HG03045 (cell line): ENCODE results near the gene TMEM92.

Experiments used
- ATAC-seq: cut with Tn5 transposase; IDR thresholded peaks from one replicate; pipeline ENCODE4 v1.9.1; 2021; ENCODE audit warnings: mild to moderate bottlenecking, moderate library complexity; ENCODE audit not compliant: unreplicated experiment

TMEM92 gene

DNA sequence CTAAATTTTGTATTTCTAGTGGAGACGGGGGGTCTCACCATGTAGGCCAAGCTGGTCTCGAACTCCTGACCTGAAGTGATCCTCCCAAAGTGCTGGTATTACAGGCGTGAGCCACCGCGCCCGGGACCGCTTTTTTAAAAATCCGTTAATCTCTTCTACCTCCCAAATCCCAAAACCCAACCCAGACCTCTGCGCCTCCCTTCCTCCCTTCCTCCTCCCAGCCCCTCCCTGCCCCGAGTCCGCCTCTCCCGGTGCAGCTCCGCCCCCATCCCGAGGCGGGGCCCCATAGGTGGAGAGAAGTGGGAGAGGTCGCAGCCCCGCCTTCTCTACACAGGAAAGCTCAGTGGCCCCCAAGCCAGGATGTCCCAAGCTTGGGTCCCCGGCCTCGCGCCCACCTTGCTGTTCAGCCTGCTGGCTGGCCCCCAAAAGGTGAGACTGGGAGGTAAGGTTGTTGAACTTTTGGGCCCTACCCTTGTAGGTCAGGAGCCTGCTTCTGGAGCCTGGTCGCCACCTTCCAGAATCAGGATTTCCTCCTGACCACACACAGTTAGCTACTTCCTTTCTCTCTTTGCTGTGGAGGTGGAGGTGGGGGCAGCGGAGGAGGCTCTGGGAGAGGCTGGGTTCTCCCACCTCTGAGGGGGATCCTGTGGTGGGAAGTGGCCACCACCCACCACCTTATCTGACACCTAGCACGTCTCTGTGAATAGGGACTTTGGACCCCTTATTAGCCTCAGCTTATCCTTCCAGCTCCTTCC lies at the start of gene TMEM92:
TMEM92 (plus strand) TSS at position 325 of the 755 bp plus-strand sequence; CDS start at position 361, 36 bp downstream.
- no peak for ATAC-seq

DNA sequence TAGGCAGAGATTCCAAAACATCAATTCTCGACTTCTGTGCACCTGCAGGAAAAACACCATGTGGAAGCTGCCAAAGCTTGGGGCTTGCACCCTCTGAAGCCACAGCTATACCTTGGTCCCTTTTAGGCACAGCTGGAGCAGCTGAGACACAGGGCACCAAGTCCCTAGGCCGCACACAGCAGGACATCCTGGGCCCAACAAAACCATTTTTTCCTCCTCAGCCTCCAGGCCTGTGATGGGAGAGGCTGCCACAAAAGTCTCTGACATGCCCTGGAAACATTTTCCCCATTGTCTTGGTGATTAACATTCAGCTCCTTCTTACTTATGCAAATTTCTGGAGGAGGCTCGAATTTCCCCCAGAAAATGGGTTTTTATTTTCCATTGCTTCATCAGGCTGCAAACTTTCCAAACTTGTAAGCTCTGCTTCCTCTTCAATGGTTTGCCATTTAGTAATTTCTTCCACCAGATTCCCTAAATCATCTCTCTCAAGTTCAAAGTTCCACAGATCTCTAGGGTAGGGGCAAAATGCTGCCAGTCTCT lies 48.5 kb upstream of the TMEM92 start:
- no peak for ATAC-seq

DNA sequence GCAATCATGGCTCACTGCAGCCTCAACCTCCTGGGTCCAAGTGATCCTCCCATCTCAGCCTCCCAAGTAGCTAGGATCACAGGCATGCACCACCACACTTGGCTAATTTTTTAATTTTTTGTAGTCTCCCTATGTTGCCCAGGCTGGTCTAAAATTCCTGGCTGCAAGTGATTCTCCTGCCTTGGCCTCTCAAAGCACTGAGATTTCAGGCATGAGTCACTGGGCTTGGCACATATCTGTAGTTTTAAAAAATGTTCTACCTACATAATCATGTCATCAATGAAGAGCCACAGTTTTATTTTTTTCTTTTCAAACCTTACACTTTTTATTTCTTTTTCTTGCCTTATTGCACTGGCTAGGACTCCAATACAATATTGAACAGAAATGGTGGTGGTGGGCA lies 39.7 kb upstream of the TMEM92 start:
- no peak for ATAC-seq

DNA sequence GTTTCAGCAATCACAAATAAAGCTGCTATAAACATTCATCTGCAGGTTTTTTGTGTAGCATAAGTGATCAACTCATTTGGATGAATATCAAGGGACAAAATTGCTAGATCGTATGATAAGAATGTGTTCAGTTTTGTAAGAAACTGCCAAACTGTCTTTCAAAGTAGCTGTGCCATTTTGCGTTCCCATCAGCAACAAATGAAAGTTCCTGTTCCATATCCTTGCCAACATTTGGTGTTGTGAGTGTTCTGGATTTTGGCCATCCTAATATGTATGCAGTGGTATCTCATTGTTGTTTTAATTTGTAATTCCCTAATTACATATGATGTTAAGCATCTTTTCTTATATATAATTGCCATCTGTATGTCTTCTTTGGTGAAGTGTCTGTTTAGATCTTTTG lies 36.4 kb upstream of the TMEM92 start:
- ATAC-seq: no peak

DNA sequence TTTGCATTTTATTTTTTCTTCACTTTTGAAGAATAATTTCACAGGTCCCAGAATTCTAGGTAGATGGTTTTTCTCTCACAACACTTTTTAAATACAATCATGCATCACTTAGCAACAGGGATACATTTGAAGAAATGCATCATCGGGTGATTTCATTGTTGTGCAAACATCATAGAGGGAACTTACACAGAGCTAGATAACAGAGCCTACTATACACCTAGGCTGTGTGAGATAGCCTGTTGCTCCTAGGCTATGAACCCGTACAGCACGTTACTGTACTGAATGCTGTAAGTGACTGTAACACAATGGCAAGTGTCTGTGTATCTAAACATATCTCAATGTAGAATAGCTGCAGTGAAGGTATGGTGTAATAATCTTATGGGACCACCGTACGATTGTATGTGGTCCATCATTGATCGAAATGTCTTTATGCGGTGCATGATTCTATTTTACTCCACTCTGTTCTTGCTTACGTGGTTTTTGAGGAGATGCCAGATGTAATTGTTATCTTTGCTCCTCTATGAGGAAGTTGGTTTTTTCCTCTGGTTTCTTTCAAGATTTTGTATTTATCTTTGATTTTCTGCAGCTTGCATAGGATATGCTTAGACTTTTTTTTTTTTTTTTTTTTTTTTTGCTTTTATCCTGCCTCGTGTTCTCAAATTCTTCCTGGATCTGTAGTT lies 35.5 kb upstream of the TMEM92 start:
- ATAC-seq: no peak

DNA sequence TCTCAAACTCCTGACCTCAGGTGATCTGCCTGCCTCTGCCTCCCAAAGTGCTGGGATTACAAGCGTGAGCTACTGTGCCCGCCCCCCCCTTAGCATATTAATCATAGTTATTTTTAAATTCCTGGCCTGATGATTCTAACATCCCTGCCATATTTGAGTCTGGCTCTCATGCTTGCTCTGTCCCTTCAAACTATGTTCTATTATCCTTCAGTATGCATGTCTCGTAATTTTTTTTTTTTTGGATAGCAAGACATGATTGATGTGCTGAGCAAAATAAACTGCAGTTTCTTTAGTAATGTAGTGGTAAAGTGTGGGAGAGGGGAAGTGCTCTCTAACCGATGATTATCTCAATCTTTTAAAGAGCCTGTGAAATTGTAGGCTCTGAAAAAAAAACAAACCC lies 34.3 kb upstream of the TMEM92 start:
- ATAC-seq: no peak

DNA sequence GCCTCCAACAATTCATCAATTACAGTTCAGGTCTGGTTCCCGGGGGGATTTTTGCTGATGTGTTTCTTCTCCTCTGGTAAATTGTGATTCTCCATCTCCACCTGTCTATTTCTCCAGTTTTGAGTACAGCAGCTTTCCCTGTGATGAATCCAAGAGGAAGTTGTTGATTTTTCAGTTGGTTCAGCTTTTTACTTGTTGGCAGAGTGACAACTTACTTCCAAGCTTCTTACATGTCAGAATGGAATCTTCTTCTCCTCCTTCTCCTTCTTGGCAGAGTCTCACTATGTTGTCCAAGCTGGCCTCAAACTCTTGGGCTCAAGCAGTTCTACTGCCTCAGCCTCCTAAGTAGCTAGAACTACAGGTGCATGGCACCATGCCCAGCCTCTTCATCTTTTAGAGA lies 33.4 kb upstream of the TMEM92 start:
- ATAC-seq: no peak

DNA sequence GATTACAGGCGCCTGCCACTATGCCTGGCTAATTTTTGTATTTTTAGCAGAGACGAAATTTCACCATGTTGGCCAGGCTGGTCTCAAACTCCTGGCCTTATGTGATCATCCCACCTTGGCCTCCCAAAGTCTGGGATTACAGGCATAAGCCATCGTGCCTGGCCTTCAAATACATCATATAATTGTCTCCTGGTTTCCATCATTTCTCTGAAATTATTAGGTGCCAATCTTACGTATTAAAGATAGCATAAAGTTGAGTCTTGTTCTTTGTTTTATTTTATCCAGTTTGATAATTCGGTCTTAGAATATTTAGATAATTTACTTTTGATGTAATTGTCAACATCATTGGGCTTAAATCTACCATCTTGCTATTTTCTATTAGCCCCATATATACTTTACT lies 32.8 kb upstream of the TMEM92 start:
- ATAC-seq: no peak

DNA sequence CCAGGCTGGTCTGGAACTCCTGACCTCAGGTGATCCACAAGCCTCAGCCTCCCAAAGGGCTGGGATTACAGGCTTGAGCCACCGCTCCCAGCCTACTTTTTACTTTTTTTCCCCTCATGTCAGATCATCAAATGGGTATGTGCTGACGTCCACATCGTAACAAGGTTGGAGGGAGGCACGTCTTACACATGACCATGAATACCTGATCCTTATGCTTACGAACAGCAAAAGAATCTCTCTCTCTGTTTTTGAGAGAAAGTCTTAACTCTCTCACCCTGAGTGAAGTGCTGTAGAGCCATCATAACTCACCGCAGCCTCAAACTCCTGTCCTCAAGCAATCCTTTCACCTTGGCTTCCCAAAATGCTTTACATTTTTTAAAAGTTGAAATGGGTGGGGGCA lies 29.5 kb upstream of the TMEM92 start:
- ATAC-seq: no peak

DNA sequence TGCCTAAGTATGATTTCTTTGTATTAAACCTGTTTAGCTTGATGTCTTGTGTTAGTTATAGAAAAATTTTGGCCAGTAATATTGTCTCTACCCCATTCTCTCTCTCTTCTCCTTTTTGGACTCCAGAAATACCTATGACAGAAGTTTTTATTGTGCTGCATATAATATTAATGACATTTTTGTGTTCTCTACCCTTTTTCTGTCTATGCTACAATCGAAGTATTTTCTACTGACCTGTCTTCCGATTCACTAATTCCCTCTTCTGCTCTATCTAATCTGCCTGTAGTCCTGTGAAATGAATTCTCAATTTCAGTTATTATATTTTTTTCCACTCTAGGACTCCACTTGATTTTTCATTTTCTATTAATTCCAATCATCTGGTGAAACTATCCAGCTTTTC lies 26.0 kb upstream of the TMEM92 start:
- ATAC-seq: no peak

DNA sequence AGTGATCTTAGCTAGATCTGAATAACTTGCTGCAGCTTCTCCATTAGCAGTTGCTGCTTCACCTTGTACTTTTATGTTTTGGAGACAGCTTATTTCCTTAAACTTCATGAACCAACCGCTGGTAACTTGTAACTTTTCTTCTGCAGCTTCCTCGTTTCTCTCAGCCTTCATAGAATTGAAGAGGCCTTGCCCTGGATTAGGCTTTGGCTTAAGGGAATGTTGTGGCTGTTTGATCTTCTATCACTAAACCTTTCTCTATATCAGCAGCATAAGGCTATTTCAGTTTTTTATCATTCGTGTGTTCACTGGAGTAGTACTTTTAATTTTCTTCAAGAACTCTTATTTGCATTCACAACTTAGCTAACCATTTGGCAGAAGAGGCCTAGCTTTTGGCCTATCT lies 21.5 kb upstream of the TMEM92 start:
- ATAC-seq: no peak

DNA sequence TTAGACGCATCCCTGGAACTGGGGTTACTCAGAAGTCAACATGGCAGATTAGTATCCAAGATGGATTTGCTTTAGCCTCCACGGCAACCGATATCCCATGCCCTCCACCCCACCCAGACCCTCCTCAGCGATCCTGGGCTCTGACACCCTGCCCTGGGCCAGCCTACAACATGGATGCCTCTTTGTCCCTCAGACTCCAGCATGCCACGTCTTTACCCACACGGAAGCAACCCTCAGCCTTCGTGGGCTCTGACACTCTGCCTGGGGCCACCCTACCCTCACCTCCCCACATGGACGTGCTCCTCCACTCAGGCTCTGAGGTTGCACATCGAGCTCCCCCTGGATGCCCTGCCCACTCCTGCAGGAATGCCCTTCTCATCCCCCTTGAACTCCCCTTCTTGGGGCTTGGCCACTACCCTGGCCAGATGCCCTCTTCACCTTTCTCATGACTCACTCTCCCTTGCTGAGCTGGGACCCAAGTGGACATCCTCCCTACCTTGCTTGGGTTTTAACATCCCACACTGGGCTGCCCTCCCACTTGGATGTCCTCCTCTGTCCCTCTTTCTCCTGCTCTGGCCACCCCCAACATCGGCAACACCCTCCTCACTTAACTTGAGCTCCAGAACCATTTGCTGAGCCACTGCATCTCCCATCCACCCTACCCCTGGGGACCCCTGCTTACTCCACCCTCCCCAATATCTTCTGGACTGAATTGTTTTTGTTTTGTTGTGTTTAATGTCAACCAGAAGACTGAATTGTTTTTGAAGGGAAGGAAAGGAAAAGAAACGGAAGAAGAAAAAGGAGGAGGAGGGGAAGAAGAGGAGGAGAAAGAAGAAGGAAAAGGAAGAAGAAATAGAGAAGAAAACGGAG lies 18.3 kb upstream of the TMEM92 start:
- no peak for ATAC-seq

DNA sequence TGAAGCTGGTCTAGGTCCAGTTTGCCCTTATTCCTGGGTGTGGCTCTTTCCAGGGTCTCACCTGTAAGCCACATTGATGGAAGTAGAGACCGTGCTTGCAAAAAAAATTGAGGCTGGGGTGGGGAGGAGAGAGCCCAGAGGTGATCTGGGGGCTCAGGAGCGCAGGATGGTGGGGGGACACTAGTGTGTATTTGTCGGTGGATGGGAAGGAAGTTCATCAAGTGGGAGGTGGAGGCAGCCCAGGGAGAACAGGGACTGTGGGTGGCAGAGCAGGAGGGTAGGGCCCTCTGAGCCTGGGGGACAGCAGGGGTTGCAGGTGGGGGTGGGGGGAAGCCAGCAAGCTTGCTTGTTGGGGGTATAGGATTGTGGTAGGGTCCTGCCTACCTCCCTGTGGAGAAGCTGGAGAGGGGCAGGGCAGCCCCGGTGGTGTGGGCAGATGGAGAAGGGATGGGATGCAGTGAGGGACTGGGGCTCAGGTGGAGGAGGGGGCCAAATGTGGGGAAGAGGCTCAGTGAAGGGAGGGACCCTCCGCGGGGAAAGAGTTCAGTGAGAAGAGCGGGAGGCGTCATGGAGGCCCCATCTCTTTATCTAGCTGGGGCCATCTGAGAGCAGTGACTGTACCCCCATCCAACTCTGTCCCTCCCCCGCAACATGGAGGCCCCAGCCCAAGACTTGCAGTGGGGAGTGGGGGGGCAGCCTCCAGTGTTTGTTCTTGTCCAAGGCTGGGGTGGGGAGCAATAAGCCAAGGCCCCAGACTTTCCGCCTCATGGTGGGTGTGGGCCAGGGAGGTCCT lies 17.2 kb upstream of the TMEM92 start:
- ATAC-seq: no peak

DNA sequence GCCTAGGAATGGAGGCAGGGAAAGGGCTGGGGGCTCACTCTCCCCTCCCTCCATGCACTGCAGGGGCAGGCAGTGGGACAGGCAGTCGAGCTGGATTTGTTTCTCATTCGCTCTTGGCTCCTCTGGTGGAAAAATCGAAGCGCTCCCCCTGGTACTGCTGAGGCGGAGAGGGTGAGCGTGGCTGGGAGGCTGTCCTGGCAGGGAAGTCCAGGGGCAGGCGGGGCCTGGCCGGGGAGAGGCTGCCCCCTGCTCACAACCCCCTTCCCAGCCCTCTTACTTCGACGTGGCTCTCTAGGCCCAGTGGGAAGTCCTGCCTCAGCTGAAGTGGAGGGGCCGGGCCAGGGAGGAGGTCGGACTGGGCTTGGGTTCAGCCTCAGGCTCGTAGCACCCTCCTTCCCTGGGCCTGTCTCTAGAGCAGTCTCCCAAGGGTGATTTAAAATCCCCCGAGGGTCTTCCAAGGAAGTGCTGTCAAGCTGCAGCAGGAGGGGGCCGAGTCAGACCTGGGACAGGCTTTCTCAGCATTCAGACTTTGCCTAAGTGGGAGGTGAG lies 16.5 kb upstream of the TMEM92 start:
- no peak for ATAC-seq

DNA sequence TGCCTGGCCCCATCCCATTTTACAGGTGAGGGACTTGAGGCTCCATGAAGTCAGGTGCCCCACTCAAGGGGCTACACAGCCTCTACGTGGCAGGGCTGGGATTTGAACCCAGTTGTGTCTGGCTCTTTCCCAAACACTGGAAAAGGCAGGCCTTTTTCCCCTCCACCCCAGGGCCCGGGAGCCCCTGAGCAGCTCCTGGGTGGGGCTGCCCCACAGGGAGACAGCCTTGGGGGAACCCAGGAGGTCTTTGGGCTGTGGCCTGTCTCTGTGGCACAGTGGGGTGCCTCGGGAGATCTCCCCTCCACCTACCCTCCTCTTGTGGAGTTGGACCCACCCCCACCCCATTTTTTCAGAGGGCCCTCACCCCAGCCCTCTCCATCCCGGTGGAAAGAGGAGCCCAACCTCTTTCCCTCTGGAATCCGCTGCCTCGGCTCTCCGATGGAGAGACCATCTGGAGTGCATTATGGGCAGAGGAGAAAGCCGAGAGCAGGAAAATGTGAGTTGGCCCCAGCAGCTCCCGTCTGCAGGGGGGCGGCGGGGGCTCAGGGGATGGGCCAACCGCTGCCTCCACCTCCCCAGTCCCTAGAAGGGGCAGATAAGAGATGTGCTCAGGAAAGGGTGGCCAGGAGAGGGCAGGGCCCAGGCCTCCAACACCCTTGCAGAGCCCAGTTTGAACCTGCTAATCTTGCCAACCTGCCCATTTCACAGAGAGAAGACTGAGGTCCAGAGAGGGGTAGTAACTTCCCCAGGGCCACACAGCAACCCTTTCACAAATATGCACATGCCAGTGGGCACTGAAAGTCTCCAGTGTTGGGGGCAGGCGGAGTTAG lies 15.4 kb upstream of the TMEM92 start:
- no peak for ATAC-seq

DNA sequence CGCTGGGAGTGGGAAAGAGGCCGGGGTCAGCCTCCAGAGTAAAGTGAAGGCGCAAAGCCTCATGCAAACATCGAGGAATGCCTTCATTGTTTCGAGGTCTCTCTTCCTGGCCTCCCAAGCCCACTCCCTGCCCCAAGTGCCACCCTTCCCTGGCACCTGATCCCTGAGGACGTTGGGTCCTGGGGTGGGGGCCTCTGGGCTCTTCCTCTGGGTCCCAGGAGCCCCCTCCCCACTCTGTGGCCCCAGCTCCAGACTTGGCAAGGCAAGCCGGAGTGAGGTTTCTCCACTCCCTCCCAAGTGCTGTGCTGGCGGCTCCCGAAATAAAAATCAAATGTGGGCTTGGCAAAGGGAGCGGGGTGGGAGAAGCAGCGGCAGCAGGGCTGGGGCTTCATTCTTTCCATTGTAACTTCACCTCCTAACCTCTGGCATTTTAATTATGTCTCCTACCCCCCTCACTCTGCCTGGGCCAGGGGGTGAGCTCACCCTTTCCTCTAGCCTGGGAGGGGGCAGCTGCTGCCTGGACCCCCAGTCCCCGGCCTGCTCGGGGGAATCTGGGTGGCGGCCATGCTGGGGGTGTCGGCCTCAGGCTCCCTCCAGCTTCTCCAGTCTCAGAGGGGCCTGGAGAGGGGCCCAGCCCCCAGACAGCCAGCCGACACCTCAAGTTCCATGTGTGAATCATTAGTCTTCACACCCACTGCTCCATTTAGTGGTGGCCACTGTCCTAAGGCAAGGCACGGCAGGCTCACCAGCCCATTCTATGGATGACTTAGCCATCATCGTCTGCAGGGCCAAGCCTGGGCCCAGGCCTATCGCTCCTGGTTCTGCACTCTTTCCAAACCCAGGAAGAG lies 14.6 kb upstream of the TMEM92 start:
- no peak for ATAC-seq

DNA sequence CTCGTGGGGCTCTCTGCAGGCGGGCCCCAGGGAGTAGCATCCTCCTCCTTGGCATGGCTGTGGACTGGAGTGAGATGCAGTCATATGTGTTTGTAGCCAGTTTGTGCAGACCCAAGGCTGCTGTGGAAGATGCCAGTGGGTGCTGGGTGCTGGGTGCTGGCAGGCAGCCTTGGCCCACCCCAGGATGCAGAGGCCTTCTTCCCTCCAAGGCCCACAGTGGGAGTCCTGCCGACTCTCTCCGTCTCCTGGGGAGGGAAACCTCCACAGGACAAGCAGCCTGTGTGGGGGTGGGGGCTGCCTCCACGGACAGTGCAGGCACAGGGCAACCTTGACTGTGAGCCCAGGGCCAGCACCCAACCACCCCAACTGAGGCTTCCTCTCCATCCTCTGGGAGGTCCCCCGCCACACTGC lies 13.8 kb upstream of the TMEM92 start:
- ATAC-seq: no peak

DNA sequence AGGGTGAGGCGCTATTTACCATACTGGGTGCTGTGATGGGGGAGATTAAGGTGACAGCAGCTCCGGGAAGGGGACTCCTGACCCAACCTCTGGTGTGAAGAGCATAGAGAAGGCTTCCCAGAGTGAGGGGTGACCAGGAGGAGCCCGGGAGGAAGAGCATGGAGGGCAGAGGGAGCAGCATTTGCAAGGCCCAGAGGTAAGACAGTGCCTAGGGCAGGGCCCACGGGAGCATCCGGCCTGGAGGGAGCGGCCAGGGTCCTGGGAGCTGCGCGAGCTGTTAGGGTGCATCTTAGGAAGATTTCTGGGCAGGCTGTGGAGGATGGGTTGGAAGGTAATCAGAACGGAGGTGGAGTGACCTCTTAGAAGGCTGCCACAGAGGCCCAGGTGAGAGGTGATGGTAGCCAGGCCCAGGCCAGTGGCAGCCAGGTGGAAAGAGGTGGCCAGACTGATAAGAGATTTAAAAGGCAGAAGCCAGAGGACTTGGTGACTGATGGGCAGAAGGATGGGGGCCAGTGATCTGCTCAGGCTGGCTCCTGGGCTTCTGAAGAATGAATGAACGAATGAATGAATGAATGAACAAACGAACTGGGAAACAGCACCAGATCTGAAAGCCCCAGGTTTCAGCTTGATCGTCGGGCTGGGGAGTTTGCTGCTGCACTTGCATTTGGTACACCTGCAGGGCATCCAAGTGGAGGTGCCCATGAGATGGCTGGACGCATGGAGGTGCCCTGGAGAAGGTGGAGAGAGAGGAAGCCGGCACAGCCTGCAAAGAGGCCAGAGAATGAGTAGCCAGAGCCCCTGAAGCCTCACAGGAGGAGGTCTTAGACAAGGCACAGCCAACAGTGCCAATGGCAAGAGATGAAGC lies 13.0 kb upstream of the TMEM92 start:
- no peak for ATAC-seq
